Left lung (tissue), 10 donors: ENCODE measurements around the gene DOCK11. TPM values are rescaled to one million over a fixed set of nuclear protein-coding genes. Genes with fewer than 3 reads are reported as not detected.

ENCODE experiments used
- ATAC-seq: fragments of 200-7000 bp; cut with Tn5 transposase; one replicate; pipeline ENCODE4 v1.9.1; 2020; ENCODE audit warnings: moderate library complexity
- DNase-seq, 4 donors: peaks; one replicate each; pipeline ENCODE4 v3.0.0-alpha.2; 2013 to 2020
- H3K27ac ChIP-seq, 2 donors: fragments of 200-600 bp; sonication (generic) in 1 of 2; one replicate each; pipeline versions ENCODE4 v1.5.0 to v1.8.0; 2020 to 2021
- H3K27me3 ChIP-seq, 2 donors: fragments of 200-600 bp; sonication (generic) in 1 of 2; one replicate each; pipeline versions ENCODE4 v1.5.0 to v1.8.0; 2020 to 2021
- H3K36me3 ChIP-seq, 2 donors: fragments of 200-600 bp; sonication (generic) in 1 of 2; one replicate each; pipeline versions ENCODE4 v1.5.0 to v1.8.0; 2020 to 2021
- H3K4me1 ChIP-seq, 2 donors: fragments of 200-600 bp; one replicate each; pipeline ENCODE4 v1.8.0; 2021
- H3K4me3 ChIP-seq, 2 donors: fragments of 200-600 bp; sonication (generic) in 1 of 2; one replicate each; pipeline versions ENCODE4 v1.5.0 to v1.8.0; 2020 to 2021; ENCODE audit warnings: mild to moderate bottlenecking in 1 of 2
- H3K9me3 ChIP-seq, 2 donors: fragments of 200-600 bp; sonication (generic) in 1 of 2; one replicate each; pipeline versions ENCODE4 v1.5.0 to v1.8.0; 2020 to 2021
- CTCF ChIP-seq, 2 donors: fragments of 200-600 bp; sonication (generic) in 1 of 2; IDR thresholded peaks; one replicate each; pipeline versions ENCODE4 v1.5.0 to v1.8.0; 2021; ENCODE audit warnings: antibody characterized with exemption in 2 of 2
- intact Hi-C, 2 donors: fragments of 100-400 bp; cut with DNase I; formaldehyde crosslinking; loops; one replicate each; pipeline versions ENCODE4 v1.11.2 to v1.14.2; 2022
- polyA plus RNA-seq, 6 donors: library from polyadenylated mRNA; unstranded; fragments of 120-200 nt; gene quantifications; one replicate each; pipeline ENCODE4 v1.2.1, GENCODE V29; 2013; ENCODE audit not compliant: insufficient read length in 6 of 6
- total RNA-seq, 2 donors: library from RNA; stranded (reverse); fragmentation: NEBNext Ultra II Directional; extraction: Animal tissue kit (Norgen Biotek cat#: 25700); gene quantifications; one replicate each; pipeline ENCODE4 v1.2.1, GENCODE V29; 2021
- donor health status: DM: no; HTN: yes; CAD: no.
- donor health status: DM: no; HTN: no; CAD: no.

DOCK11 gene
- total and polyA plus RNA-seq, 8 donors: 13.4 to 36.8 (median 16.9) TPM

GRCh38 chrX:118675966-118676349, 180.3 kb downstream of the DOCK11 start:
- H3K4me1 ChIP-seq: no peaks in the 10 kb centered on the region
- H3K27ac ChIP-seq: no peak overlapping the region
- no peaks in the 10 kb centered on the region for H3K9me3 ChIP-seq
- H3K27me3 ChIP-seq: no peaks in the 10 kb centered on the region
- ATAC-seq (no peak), DNase-seq (no peak)
- no peak for TF ChIP-seq CTCF (IDR thresholded peaks at IDR 0.05)
- intact Hi-C loops: no loop called here
- H3K36me3 ChIP-seq: peaks cover 0 to 23% of the 10 kb centered on the region in 2 donors
- H3K4me3 ChIP-seq: no peak overlapping the region

- H3K4me1 ChIP-seq: no peaks in the 10 kb centered on the region
- ATAC-seq: no peak
- intact Hi-C loops: no loop called here
- no peak for TF ChIP-seq CTCF (IDR thresholded peaks at IDR 0.05)
- H3K36me3 ChIP-seq: peaks cover 0 to 12% of the 10 kb centered on the region in 2 donors
- no peak overlapping the region for H3K4me3 ChIP-seq
- no peak overlapping the region for H3K27ac ChIP-seq
- no peaks in the 10 kb centered on the region for H3K9me3 ChIP-seq
- no peaks in the 10 kb centered on the region for H3K27me3 ChIP-seq
- DNase-seq: no peak
Observed at GRCh38 chrX:118677318-118677717, 181.7 kb downstream of the DOCK11 start.

- no peak for TF ChIP-seq CTCF (IDR thresholded peaks at IDR 0.05)
- Histone ChIP-seq H3K4me1 (no peaks in the 10 kb centered on the region), H3K9me3 (no peaks in the 10 kb centered on the region), H3K36me3 (peaks cover 0 to 7% of the 10 kb centered on the region in 2 donors), H3K27ac (no peak overlapping the region), H3K27me3 (no peaks in the 10 kb centered on the region), H3K4me3 (no peak overlapping the region)
- intact Hi-C loops: no loop called here
- ATAC-seq: no peak
- DNase-seq: no peak
Observed at GRCh38 chrX:118679290-118679689, 183.7 kb downstream of the DOCK11 start.

- H3K27ac ChIP-seq: no peak overlapping the region
- no peak for ATAC-seq
- H3K9me3 ChIP-seq: no peaks in the 10 kb centered on the region
- DNase-seq: no peak
- TF ChIP-seq CTCF (IDR thresholded peaks at IDR 0.05): no peak
- peaks cover 0 to 7% of the 10 kb centered on the region in 2 donors for H3K36me3 ChIP-seq
- H3K27me3 ChIP-seq: no peaks in the 10 kb centered on the region
- no peaks in the 10 kb centered on the region for H3K4me1 ChIP-seq
- no peak overlapping the region for H3K4me3 ChIP-seq
- intact Hi-C loops: no loop called here
Observed at GRCh38 chrX:118682258-118683014, 186.8 kb downstream of the DOCK11 start.

GRCh38 chrX:118685393-118685792, 189.8 kb downstream of the DOCK11 start:
- Histone ChIP-seq H3K36me3 (peaks cover 0 to 6% of the 10 kb centered on the region in 2 donors), H3K27ac (no peak overlapping the region), H3K4me1 (no peaks in the 10 kb centered on the region), H3K27me3 (no peaks in the 10 kb centered on the region), H3K4me3 (no peak overlapping the region), H3K9me3 (no peaks in the 10 kb centered on the region)
- no peak for TF ChIP-seq CTCF (IDR thresholded peaks at IDR 0.05)
- intact Hi-C loops: no loop called here
- DNase-seq: no peak
- no peak for ATAC-seq
